NCI-H2227 (cell line): ENCODE results near the gene ASTL.

Source experiments
- DNase-seq: peaks from one replicate; lab custom pipeline; 2025; ENCODE audit not compliant: unreplicated experiment; lab: John Stamatoyannopoulos, UW

The ASTL gene

DNA sequence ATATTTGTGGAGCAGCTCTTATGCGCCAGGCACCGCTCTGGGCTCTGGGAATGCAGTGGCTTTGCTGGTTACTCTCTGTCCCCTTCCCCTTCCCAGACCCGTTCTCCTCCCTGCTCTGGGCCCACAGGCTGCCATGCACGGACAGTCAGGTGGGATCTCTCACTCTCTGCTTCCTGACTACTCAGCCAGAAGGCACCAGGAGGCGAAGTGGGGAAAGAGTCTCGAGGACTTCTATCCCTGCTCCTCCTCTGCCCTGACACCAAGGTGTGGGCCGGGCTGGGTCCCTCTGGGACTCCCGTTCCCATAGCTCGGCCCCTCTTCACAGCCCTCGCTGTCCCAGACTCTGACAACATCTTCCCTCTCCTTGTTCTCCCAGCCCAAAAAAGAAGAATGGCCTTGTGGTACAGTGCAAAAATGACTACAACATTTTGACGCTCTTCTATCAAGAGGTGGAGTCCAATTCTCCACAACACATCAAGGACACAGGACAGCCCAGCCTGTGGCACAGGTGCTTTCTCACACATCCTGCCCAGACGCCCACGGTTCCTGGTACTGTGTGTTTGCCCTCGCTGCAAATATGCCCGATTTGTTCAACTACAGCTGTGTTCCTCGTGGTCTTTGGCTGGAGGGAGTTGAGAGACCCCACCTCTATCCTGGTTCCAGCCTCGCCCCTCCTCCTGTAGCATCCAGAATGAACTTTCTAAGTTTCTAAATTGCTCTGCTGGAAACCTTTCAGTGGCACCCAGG is 21.0 kb upstream of the ASTL start:
- DNase-seq: no peak

DNA sequence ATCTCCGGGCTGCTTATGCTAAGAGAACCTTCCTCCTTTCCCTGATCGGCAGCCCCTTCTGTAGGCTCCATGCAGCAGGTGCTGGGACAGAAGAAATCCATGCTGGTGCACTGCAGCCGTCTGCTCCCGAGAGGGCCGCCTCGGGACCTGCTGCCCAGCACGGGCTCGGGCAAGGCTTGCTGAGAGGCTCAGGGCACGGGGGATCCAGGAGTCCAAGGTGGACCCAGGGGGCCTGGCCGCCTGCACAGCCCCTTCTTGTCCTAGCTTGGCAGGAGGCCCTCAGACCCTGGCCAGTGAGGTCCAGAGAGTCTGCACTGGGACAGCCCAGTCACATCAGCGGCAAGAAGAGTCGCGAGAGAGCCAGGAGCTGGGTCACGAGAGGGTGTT is 20.2 kb upstream of the ASTL start:
- DNase-seq: no peak

DNA sequence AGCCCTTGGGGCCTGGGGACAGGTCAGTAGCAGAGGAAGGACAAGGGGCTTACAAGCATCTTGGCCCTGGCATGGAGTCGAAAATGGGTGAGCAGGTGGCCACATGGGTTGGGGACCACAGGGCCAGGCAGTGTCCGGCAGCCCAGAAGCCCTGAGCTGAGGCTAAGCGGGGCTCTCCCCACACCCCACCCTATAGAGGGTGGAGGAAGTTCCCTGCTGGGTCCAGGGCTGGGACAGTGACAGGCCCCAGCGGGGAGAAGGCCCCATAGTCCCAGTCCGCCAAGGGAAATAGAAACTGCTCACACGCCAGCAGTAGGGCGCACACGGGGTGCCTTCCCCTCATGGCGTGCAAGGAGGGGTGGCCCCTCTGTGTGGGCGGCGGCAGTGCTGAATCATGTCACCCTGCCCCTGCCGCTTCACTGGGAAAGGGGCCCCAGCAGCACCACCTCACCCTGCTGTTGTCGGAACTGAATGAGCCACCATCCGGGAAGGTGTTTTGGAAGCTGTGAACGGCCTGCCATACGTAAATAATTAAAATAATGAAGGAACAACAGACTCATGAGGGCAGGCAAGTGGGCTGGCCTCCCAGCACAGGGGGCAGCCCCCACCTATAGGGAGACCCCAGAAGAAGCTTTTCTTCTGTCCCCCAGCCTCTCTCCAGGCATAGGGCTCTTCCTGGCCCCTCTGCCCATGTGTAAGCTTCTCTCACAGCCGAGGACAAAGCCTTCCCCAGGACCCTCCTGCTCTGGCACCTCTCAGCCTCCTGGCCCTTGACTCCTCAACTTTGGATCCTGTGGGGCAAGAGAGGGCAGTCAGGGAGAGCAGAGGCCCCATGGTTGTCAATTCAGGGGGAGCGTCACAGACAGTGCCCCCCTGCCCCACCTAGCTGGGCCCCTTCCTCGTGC is 19.6 kb upstream of the ASTL start:
- DNase-seq: no peak

DNA sequence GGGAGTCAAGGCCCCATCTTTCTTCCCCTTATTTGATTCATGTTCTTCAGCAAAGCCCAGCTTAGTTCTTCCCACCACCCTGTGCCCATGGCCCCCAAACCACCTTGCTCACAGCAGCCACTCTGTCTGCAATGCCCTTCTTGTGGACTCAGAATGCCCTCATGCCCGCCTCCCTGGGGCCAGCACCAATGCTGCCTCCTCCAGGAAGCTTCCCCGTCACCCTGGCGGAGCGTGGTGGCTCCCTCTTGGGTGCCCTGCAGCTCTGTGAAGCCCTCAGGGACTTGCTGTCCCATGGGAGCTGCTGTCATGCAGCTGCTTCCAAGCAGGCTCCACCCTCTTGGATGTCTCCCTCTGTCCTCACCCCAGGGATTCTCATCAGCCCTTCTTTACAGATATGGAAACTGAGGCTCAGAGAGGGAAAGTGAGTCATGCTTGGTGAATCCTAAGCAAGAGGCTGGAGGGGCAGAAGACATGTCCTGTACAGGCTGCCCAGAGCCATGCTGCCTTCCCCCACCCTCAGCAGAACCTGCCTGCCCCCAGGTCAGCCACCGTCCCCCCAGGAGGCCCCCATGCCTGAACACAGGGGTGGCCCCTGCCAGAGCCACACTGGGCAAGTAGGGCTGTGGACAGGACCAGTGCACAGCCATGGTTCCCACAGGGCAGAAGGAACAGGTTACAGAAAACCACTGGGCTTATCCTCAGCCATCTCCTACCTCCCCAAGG is 18.8 kb upstream of the ASTL start:
- no peak for DNase-seq

DNA sequence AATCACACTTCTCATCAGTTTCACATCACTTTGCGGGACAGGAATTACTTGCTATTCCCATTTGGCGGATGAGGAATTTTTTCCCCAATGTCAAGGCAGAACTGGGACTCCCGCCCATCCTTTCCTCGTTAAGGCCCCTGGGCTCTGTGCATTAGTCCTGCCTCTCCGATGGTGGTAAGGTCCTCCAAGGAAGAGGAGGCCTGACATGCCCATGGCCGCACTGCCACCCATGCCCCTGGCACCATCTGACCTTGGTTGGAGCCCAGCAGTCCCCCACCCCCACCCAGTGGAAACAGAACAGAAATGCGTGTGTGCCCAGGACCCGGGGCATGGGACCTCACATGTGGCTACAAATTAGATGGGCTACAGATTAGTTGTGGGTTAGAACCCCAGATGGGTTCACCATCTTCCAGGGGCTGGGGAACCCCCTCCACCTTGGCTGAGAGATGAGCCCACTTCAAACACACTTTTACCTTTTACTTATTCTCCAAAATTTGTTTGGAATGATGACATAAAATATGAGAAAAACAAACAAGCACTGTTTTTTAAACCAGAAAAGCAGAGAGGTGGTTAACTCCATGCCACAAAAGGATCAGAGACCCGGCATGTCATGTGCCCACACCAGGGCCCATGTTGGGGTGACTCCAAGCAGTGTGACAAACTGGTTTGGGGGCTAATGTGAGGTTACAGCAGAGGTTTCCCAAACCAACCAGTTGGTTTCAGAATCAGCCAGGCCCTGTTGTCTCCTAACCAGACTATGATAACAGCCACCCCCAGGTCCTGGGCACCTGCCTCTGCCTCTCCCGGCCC is 17.9 kb upstream of the ASTL start:
- no peak for DNase-seq

DNA sequence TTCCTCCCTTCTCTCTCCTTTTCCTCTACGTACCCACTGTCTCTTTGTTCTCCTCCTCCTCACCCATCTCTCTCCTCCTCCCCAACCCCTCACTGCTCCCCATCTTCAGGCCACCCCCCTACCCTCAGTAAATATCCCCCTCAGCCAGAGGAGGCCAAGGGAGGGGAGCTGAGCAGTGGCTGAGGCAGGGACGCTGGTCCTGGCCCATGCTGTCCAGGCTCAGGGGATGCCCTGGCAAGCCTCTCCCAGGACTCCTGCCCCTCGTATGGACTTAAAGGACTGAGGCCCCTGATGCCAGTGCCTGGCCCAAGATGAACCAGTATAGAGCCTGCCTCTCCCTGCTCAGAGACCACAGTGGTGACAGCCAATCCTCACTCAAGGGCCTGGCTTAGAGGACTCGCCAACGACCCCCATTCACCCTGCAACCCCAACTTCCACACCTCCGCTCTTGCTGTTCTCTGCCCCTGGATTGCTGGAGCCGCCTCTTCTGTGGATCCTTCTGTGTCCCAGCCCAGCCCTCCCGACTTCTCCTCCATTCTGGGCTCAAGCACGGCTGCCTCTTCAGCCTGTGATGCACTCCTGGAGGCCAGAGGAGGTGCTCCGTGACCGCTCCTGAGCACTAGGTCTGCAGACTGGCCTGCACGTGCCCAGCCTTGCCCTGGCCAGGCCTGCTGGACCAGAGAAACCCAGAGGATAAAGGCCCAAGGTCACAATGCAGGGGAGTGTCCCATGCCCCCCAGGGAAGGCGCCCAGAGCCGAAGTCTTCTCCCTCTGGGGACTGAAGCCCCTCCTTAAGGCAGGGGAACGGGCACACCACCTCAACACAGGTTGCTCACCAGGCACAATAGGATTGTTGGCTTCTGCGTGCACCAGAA is 16.4 kb upstream of the ASTL start:
- no peak for DNase-seq

DNA sequence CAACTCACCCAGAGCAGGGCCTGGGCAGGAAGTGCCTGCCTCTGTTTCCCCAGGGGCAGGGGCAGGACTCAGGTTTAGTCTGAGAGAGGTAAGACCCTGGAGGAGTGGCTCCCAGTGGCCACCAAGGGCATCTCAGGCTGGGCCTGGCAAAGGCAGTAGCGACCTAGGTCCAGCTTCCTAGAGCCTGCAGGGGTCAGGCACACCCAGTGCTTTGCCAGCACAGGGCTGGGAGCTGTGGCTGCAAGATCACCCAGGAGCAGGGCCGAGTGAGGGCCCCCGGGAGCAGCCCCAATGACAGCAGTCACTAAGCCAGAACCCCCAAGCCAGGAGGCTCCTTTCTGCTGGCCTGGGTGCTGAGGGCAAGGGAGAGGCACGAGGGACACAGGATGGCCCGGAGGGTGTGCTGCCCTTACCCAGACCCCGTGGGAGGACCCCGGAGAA is 15.7 kb upstream of the ASTL start:
- DNase-seq: no peak

DNA sequence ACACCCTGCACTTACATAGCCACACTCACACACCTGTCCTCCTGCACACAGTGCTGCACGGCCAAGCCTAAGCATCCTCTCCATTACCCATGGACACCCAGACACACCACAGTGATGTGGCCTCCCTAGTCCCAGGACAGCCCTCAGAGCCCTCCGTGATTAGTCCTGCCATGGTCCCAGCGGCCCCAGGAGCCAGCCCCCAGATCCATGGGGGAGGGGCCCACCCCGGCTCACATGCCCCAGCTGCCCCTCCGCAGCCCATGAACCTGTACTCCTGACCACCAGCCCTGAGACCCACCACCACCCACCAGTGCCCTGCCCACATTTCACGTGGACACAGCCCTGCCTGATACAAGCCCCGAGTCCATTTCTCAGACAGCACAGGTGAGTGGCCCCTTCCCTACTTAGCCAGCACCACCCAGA is 15.0 kb upstream of the ASTL start:
- DNase-seq: no peak

DNA sequence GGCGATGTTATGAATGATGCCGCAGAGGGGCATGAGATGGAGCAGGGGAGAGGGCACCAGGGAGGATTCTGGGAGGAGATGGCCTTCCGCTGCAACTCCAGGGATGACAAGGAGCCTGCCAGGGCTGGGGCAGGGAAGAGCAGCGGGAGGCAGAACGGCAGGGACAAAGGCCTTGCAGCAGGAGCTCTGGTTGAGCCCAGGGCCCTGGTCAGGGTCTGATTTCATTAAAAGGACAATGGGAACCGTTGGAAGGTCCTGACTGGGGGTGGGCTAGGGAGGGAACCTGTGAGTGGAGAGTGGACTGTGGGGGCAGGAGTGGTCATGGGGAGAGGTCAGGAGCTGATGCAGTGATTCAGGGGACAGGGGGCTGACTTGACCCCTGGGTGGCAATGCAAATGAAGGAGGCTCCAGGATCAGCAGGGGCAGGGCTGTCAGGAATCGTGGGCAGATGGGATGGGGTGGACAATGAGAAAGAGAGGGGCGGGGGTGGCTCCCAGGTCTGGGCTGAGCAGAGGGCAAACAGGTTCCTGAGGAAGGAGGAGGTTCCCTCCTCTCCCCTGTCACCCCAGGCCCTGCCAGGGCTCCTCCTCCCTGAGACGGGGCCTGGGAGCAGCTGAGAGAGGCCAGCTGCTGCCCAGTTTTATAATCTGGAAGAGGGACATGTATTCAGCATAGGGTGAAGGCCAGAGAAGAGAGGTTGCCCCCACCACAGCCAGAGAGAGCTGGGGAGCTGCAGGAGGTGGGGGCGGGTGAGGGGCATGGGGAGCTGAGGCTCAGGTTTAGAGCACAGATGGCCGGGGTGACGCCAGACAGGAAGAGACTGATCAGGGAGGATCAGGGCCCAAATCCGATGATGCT is 14.2 kb upstream of the ASTL start:
- no peak for DNase-seq

DNA sequence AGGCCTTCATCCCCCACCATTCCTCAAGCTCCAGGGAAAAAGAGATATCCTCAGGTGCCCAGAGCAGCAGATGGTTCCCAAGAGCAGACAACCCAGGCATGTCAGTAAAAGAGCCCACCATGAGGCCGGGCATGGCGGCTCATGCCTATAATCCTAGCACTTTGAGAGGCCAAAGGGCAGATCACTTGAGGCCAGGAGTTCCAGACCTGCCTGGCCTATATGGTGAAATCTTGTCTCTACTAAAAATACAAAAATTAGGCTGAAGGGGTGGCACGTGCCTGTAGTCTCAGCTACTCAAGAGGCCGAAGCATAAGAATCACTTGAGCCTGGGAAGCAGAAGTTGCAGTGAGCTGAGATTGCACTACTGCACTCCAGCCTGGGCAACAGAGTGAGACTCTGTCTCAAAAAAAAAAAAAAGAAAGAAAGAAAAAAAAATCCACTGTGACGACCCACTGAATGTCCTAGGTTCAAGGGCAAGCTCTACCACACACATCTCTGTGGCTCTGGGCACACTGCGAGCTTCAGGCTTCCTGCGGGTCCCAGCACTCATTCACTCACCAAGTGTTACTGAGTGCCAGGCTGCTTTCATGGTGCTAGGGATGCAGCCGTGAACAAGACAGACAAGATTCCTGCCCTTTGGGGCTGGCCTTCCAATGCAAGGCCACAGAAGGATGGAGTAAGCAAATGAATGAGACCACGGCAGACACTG is 13.4 kb upstream of the ASTL start:
- DNase-seq: no peak

DNA sequence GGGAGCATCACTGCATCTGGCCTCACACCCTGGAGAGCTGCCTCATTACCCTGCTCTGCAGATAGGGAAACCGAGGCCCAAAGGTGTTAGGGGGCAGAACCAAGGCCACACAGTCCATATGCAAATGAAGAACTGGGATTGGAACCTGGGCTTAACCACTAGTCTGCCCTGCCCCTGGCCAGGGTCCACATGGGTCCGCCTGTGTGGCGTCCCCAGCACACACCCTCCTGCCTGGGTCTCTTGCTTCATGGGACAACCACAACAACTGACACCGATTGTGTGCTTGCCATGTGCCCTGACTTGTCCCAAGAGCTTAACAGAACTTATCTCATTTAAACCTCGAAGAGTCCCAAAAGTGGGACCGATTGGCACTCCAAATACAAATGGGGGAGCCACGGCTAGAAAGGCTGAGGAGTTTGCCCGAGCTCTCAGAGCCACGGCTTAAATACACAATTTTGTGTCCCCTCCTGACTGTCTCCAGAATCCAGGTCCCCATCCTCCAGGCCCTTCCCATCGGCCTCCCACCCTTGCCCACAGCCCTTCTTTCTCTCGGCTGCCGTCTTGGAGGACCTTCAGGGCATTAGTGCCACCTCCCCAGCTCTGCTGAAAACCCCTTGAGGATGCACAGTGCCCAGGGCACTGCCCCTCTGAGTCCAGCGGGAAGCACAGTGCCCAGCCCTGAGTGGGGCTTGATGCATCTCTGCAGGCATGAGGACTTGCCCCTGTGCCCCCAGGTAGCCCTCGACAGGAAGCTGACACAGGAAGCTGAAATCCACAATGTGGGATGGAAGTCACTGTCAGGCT is 12.7 kb upstream of the ASTL start:
- no peak for DNase-seq

DNA sequence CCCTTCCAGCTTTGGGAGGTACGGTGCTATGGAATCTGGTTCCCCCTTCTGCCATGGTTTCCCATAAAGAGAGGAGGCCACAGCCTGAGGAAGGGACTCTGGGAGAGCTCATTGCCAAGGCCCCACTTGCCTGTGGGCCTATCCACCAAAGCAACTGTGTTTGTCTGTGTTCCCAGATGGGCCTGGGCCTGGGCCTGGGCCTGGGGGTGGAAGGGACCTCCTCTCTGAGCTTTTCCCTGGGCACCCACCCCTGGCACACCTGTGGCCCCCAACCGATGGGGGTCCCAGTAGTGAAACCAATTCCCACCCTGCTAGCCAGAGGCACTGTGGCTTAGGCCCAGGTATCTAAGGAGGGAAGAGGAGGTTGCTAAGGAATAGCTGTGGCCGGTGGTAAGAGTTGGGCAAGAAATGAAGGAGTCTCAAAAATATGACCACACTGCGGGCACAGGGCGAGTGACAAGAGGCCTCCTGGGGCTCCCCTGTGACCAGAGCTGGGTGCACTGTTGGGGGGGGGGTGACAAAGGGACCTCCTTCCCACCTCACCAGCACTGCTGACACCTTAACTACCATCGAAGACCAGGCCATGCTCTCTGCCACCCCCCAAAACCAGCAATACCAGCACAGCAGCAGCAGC is 11.8 kb upstream of the ASTL start:
- no peak for DNase-seq

DNA sequence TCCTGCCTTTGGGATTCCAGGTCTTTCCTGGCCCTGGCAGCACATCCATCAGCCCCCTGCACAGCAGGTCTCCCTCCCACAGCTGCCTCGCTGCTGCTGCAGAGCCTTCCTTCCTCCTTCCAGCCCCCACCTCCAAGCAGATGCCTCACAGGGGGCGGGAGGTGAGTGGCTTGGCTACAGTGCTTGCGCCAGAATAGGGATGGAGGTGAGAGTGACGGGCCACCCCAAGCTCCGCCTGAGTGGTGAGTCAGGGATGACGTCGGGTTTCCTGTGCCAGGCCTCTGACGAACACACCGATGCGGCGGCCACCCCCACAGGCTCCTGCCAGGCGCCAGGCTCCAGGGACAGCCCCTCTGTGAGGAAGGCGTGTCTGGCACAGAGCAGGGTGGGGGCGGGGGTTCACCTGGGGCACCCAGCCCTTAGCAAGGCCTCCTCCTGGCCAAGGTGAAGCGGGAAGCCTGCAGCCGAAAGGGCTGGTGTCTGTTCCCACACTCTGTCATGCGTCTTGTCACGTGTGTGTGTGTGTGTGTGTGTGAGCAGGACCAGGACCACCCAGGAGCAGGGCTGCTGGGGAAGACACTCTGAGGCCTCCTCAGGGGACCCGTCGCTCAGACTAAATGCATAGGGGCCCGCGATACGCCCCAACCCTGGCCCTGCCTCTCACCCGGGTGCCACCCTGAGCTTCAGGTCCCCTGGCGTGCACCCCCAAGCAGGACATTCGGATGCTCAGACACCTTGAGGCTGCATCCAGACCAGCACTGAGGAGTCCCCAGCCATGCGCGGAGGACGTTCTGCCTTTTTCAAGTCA is 10.3 kb upstream of the ASTL start:
- DNase-seq: peak; percentile 87

DNA sequence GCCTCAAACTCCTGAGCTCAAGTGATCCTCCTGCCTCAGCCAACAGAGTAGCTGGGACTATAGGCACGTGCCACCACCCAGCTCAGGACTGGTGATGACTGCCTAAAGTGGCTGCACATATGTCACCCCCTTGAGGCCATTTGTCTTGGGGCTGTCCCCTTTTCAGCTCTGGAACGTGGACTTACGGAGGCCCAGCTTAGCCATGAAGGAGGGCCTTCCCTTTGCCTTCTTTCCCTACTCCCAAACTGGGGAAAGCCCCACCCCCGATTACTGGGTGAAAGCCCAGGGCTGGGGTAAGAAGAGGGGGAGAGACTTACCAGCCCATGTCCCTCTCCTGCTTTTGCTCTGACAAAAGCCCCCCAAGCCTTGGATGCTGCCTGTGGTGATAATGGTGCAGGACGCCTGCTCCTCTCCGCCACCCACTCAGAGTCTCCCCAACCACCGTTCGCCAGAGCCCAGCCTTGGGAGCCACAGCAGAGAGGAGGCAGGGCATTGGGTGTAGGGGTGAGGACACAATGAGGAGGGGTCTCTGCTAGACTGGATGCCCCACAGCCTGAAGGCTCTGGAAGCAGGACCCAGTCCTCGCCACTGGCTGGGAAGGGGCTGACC is 9.4 kb upstream of the ASTL start:
- no peak for DNase-seq

DNA sequence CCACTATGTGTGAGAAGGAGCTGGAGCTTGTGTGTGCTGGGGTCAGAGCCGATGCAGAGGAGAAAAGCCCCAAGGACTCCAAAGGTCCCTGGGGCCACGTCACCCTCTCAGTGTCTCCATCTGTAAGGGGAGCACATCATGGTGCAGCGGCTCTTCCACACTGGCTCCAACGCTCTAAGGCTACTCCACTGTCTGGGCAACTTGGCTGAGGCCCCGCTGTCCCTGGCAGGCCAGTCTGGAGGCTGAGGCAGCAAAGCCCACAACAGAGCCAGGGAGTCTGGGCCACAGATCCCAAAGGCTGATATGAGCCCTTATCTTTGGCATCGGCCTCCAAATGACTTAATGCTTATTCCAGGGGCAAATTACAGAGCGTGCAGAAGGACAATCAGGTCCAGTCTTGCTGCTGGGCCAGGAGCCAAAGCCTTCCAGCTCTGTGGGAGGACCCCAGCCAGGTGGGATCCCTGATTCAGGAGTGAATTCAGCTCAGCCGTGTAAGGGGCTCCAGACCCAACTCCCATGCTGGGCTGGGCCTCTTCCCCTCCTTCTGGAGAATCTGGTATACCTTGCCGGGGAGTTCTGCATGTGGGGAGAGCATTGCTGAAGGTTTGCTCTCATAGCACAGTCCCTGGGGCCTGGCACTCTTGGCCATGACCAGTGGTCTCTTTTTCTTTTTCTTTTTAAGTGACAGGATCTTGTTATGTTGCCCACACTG is 8.7 kb upstream of the ASTL start:
- DNase-seq: no peak
